GM23248 (cell line): ENCODE results near the gene KLHL14.

Source experiments
- EZH2 ChIP-seq: fragments of 200-600 bp; sonication (generic); IDR thresholded peaks from 2 replicates; pipeline ENCODE4 v1.6.1; 2018; ENCODE audit warnings: antibody characterized with exemption, mild to moderate bottlenecking; ENCODE audit not compliant: insufficient read depth, poor library complexity, severe bottlenecking
- EZH2phosphoT487 ChIP-seq: fragments of 200-600 bp; sonication (generic); IDR thresholded peaks from 2 replicates; pipeline ENCODE4 v1.6.1; 2018; ENCODE audit warnings: antibody characterized with exemption, moderate library complexity, mild to moderate bottlenecking, low read depth; ENCODE audit not compliant: insufficient read depth

DNA sequence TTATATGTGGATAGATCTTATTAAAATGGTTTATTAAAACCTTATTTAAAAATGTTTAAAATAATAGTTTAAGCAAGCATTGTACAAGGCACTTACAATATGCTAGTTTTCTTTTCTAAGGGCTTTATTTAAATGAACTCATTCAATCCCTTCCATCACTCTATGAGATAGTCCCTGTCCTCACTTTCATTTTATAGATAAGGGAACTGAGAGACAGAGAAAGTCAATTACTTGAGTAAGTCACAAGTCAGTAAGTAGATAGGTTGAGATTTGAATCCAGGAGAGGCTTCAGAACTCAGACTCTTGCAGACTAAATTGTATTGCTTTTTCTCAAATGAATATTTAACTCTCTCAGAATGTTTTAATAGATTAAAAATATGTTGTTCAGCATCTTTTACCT, 95.2 kb downstream of the KLHL14 start:
- TF ChIP-seq EZH2 (no peak), EZH2phosphoT487 (no peak)
